DND-41 (cell line): ENCODE measurements around the gene CENPX.
A peak's percentile ranks its signal among the peaks of the same experiment; 100 is the strongest.

Experiments used
- ATAC-seq: fragments of 200-7000 bp; cut with Tn5 transposase; 3 replicates; pipeline ENCODE4 v1.9.1; 2021; ENCODE audit warnings: low read depth; ENCODE audit not compliant: insufficient read depth
- DNase-seq: peaks from one replicate; pipeline ENCODE4 v3.0.0-alpha.2; 2020
- H2AFZ ChIP-seq: 2 replicates; pipeline ENCODE4 v1.6.0; 2012; ENCODE audit warnings: low read depth, low read length
- H3K27ac ChIP-seq: 2 replicates; pipeline ENCODE4 v1.5.1; 2012; ENCODE audit warnings: low read length, inconsistent platforms
- H3K27me3 ChIP-seq: fragments of 200-600 bp; sonication (generic); 2 replicates; pipeline ENCODE4 v1.6.0; 2012; ENCODE audit warnings: low read length, mild to moderate bottlenecking, inconsistent platforms; ENCODE audit not compliant: insufficient read depth, poor library complexity
- H3K36me3 ChIP-seq: 2 replicates; pipeline ENCODE4 v1.5.1; 2012; ENCODE audit warnings: low read length, inconsistent platforms; ENCODE audit not compliant: insufficient read depth
- H3K4me1 ChIP-seq: 2 replicates; pipeline ENCODE4 v1.5.1; 2012; ENCODE audit warnings: mild to moderate bottlenecking, low read length; ENCODE audit not compliant: insufficient read depth
- H3K4me2 ChIP-seq: 2 replicates; pipeline ENCODE4 v1.6.0; 2012; ENCODE audit warnings: mild to moderate bottlenecking, moderate library complexity, low read length, inconsistent platforms; ENCODE audit not compliant: insufficient read depth
- H3K4me3 ChIP-seq, 2 experiments: fragments of 200-600 bp in 1 of 2; shearing (Covaris generic) in 1 of 2; 2 replicates each; pipeline ENCODE4 v1.5.1; 2012 to 2016; ENCODE audit warnings: inconsistent platforms in 2 of 2, low read length in 2 of 2, mild to moderate bottlenecking in 2 of 2, low read depth in 1 of 2, moderate library complexity in 1 of 2
- H3K79me2 ChIP-seq: 2 replicates; pipeline ENCODE4 v1.6.0; 2012; ENCODE audit warnings: low read length, inconsistent platforms; ENCODE audit not compliant: insufficient read depth
- H3K9ac ChIP-seq: 2 replicates; pipeline ENCODE4 v1.6.0; 2012; ENCODE audit warnings: low read depth, mild to moderate bottlenecking, inconsistent platforms, low read length, moderate library complexity
- H3K9me3 ChIP-seq: 2 replicates; pipeline ENCODE4 v1.5.1; 2012; ENCODE audit warnings: low read length, moderate library complexity, mild to moderate bottlenecking, inconsistent platforms; ENCODE audit not compliant: insufficient read depth, severe bottlenecking
- H4K20me1 ChIP-seq: 2 replicates; pipeline ENCODE4 v1.6.0; 2012; ENCODE audit warnings: low read length; ENCODE audit not compliant: insufficient read depth
- EZH2 ChIP-seq: IDR thresholded peaks from 3 replicates; pipeline ENCODE4 v1.6.1; 2012; ENCODE audit warnings: borderline replicate concordance, low read depth, mild to moderate bottlenecking, moderate library complexity, low read length, inconsistent platforms; ENCODE audit not compliant: severe bottlenecking
- TF ChIP-seq, protein P1 (sequence below): IDR thresholded peaks from 2 replicates; pipeline ENCODE4 v1.5.1; 2012; ENCODE audit warnings: borderline replicate concordance, low read length, moderate library complexity, mild to moderate bottlenecking; ENCODE audit not compliant: poor library complexity, severe bottlenecking; ENCODE audit errors: extremely low read depth

Gene CENPX

GRCh38 chr17:82033359-82034085 is 10.8 kb upstream of the CENPX start:
- no peak for TF ChIP-seq EZH2
- TF ChIP-seq, protein P1, sequence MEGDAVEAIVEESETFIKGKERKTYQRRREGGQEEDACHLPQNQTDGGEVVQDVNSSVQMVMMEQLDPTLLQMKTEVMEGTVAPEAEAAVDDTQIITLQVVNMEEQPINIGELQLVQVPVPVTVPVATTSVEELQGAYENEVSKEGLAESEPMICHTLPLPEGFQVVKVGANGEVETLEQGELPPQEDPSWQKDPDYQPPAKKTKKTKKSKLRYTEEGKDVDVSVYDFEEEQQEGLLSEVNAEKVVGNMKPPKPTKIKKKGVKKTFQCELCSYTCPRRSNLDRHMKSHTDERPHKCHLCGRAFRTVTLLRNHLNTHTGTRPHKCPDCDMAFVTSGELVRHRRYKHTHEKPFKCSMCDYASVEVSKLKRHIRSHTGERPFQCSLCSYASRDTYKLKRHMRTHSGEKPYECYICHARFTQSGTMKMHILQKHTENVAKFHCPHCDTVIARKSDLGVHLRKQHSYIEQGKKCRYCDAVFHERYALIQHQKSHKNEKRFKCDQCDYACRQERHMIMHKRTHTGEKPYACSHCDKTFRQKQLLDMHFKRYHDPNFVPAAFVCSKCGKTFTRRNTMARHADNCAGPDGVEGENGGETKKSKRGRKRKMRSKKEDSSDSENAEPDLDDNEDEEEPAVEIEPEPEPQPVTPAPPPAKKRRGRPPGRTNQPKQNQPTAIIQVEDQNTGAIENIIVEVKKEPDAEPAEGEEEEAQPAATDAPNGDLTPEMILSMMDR: no peak
- peaks cover 39% of the 10 kb centered on the region for H4K20me1 ChIP-seq
- H3K4me1 ChIP-seq: peaks cover 52% of the 10 kb centered on the region
- no peak overlapping the region for H2AFZ ChIP-seq
- H3K4me3 ChIP-seq: no peak overlapping the region
- peaks cover 38% of the 10 kb centered on the region for H3K36me3 ChIP-seq
- DNase-seq (peak; percentile 8), ATAC-seq (no peak)
- peaks cover 21% of the 10 kb centered on the region for H3K79me2 ChIP-seq
- no peaks in the 10 kb centered on the region for H3K9me3 ChIP-seq
- no peak overlapping the region for H3K4me2 ChIP-seq
- no peak overlapping the region for H3K27ac ChIP-seq
- no peaks in the 10 kb centered on the region for H3K27me3 ChIP-seq
- H3K9ac ChIP-seq: no peak overlapping the region

- Histone ChIP-seq H3K36me3 (peaks cover 45% of the 10 kb centered on the region), H3K4me1 (peaks cover 46% of the 10 kb centered on the region), H3K27me3 (no peaks in the 10 kb centered on the region), H3K4me3 (peak overlapping the region; percentile 26 to 76; a peak in 3 of 4 replicates), H3K27ac (no peak overlapping the region), H3K79me2 (peaks cover 21% of the 10 kb centered on the region), H3K9me3 (no peaks in the 10 kb centered on the region), H4K20me1 (peaks cover 41% of the 10 kb centered on the region), H3K4me2 (peak overlapping the region; percentile 67), H2AFZ (no peak overlapping the region), H3K9ac (peak overlapping the region; percentile 72)
- no peak for TF ChIP-seq EZH2
- TF ChIP-seq, protein P1: no peak
- DNase-seq (no peak), ATAC-seq (peak; percentile 6; the same call in 1 of the 3 replicates)
These were observed 9.4 kb upstream of the CENPX start for GRCh38 chr17:82031885-82032627.

GRCh38 chr17:82031303-82031884 is 8.7 kb upstream of the CENPX start, which contains the start of gene RAC3:
RAC3 (plus strand) TSS chr17:82031678; CDS start chr17:82031762, 84 bp downstream.
- H3K9me3 ChIP-seq: no peaks in the 10 kb centered on the region
- H3K36me3 ChIP-seq: peaks cover 46% of the 10 kb centered on the region
- H3K27ac ChIP-seq: peak within 1 kb of the TSS; percentile 81
- no peaks in the 10 kb centered on the region for H3K27me3 ChIP-seq
- ATAC-seq (peak; percentile 32), DNase-seq (peak; percentile 46)
- H3K4me2 ChIP-seq: peak within 1 kb of the TSS; percentile 76
- H3K79me2 ChIP-seq: peaks cover 14% of the 10 kb centered on the region
- peak within 1 kb of the TSS; percentile 78 for H2AFZ ChIP-seq
- no peak for TF ChIP-seq EZH2
- TF ChIP-seq, protein P1: no peak
- peaks cover 39% of the 10 kb centered on the region for H3K4me1 ChIP-seq
- peak within 1 kb of the TSS; percentile 72 for H3K9ac ChIP-seq
- H4K20me1 ChIP-seq: peaks cover 35% of the 10 kb centered on the region
- H3K4me3 ChIP-seq: peak within 1 kb of the TSS; percentile 33 to 76; a peak in 3 of 4 replicates
